Upper lobe of left lung (tissue), 4 donors: ENCODE results near the gene PARK7.

ENCODE experiments used
- POLR2A ChIP-seq, 4 donors: fragments of 450-650 bp; IDR thresholded peaks; one replicate each; pipeline ENCODE4 v1.5.1; 2016 to 2017; ENCODE audit warnings: antibody characterized with exemption in 4 of 4, mild to moderate bottlenecking in 2 of 4
- TF ChIP-seq, protein P1 (sequence below), 6 experiments: fragments of 450-650 bp in 4 of 6; fragments of 200-600 bp in 2 of 6; sonication (generic) in 2 of 6; IDR thresholded peaks; one replicate each; pipeline ENCODE4 v1.5.1; 2016 to 2019; ENCODE audit warnings: antibody characterized with exemption in 6 of 6

DNA sequence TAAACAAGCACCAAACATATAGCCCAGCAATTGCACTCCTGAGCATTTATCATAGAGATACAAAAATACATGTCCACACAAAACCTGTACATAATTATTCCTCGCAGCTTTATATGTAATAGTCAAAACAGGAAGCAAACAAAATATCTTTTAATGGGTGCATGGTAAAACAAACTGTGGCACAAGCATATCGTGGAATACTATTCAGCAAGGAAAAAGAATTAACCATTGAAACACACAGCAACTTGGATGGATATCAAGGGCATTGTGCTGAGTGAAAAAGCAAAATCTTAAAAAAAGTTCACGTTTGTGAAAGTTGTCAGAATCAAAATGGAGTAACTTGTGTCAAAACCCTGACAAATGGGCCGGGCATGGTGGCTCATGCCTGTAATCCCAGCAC is 33.3 kb upstream of the PARK7 start:
- TF ChIP-seq, protein P1, sequence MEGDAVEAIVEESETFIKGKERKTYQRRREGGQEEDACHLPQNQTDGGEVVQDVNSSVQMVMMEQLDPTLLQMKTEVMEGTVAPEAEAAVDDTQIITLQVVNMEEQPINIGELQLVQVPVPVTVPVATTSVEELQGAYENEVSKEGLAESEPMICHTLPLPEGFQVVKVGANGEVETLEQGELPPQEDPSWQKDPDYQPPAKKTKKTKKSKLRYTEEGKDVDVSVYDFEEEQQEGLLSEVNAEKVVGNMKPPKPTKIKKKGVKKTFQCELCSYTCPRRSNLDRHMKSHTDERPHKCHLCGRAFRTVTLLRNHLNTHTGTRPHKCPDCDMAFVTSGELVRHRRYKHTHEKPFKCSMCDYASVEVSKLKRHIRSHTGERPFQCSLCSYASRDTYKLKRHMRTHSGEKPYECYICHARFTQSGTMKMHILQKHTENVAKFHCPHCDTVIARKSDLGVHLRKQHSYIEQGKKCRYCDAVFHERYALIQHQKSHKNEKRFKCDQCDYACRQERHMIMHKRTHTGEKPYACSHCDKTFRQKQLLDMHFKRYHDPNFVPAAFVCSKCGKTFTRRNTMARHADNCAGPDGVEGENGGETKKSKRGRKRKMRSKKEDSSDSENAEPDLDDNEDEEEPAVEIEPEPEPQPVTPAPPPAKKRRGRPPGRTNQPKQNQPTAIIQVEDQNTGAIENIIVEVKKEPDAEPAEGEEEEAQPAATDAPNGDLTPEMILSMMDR (IDR thresholded peaks at IDR 0.05), result no peak
- TF ChIP-seq POLR2A (IDR thresholded peaks at IDR 0.05), result no peak
